HG02759 (cell line): ENCODE results near the gene MTMR12.

Experiments
- ATAC-seq: cut with Tn5 transposase; IDR thresholded peaks from one replicate; pipeline ENCODE4 v1.9.1; 2021; ENCODE audit warnings: mild to moderate bottlenecking, moderate library complexity; ENCODE audit not compliant: unreplicated experiment

The MTMR12 gene, protein sequence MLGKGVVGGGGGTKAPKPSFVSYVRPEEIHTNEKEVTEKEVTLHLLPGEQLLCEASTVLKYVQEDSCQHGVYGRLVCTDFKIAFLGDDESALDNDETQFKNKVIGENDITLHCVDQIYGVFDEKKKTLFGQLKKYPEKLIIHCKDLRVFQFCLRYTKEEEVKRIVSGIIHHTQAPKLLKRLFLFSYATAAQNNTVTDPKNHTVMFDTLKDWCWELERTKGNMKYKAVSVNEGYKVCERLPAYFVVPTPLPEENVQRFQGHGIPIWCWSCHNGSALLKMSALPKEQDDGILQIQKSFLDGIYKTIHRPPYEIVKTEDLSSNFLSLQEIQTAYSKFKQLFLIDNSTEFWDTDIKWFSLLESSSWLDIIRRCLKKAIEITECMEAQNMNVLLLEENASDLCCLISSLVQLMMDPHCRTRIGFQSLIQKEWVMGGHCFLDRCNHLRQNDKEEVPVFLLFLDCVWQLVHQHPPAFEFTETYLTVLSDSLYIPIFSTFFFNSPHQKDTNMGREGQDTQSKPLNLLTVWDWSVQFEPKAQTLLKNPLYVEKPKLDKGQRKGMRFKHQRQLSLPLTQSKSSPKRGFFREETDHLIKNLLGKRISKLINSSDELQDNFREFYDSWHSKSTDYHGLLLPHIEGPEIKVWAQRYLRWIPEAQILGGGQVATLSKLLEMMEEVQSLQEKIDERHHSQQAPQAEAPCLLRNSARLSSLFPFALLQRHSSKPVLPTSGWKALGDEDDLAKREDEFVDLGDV

DNA sequence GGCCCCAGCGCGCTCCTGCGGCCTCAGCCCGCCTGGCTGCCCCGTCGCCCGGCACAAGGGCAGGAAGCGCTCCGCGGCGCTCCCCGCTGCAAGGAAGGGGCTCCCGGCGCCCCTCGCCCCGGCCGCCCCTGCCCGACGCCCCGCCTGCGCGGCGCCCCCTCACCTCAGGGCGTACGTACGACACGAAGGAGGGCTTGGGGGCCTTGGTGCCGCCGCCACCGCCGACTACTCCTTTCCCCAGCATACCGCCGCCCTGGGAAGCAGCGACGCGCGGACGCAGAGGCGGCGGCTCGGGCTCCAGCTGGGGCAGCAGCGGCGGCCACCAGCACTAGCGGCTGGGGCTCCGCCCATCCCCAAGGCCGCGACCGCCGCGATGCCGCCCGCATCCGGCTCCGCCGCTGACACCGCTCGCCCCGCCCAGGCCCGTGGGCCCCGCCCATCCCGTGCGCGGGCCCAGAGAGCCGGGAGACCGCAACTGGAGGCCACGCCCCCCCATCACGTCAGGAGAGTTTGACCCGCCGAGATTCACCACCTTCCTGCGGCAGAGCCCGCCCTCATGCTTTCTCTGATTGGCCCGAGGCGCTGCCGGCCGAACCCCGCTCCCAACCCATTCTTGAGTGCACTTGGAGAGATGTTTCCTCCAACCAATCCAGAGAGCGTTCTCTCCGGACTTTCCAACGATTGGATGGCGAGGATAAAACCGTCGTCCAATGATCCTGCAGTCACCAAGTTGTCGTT lies at the start of gene MTMR12:
Gene MTMR12, minus strand, starts transcription at position 345 of the 738 bp plus-strand sequence. Its CDS starts 101 bp downstream, at position 244.
- ATAC-seq: peak; percentile 90

DNA sequence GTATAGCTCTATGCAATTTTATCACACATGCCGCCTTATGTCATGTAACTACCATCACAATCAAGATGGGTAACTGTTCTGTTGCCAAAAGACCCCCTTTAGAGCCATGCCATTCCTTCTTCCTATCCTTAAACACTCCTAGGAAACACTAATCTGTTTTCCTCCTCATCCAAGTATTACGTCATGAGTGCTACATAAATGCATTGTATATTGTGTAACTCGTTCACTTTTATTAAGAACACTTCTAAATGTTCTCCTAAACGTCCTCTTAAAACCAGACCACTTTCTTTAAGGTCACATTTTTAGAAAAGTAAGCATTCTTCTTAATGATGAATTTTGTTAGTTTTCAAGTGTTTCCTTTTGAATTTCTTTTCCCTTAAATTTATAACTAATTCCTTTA lies 49.8 kb upstream of the MTMR12 start:
- ATAC-seq: no peak

DNA sequence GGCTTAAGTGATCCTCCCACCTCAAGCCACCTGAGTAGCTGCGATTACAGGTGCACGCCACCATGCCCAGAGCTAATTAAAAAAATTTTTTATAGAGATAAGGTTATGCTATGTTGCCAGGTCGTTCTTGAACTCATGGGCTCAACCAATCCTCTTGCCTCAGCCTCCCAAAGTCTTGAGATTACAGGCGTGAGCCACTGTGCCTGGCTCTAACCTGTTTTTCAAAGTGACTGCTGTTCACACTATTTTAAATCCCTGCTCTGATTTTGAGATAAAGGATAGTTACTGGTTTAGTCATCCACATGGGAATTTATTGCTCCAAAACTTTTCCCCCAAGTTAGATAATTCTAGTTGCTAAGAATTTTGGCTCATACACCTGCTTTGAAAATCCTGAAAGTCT lies 48.2 kb upstream of the MTMR12 start:
- ATAC-seq: no peak

DNA sequence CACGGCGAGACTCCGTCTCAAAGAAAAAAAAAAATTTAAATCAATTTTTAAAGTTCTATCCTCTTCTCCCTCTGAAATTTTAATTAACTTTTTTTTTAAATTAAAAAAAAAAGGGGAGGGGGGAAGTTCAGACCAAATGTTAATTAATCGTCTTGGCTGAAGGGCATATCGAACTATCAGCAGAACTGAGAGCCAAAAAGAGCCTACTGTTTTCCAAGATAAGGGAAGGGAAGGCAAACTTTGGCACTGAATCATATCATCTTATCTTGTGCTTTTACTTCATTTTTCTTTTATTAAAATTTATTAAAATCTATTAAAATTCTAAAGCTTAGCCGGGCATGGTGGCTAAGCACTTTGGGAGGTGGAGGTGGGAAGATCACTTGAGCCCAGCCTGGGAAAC lies 45.9 kb upstream of the MTMR12 start:
- ATAC-seq: no peak

DNA sequence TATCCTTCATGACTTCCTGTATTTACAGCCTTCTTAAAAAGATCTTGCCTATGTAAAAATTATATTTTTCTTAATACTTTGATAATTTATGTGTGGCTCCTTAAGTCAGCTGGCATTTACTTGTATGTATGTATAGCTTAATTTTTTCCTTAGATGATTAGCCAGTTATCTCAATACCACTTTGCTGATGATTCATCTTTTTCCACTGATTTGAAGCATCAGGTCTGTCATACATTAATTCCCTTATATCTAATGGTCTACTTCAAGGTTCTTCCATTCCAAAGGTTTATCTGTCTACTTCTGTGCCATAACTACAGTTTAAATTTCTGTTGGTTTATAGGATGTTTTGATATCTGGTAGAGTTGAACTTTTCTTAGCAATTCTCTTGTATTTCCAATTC lies 44.9 kb upstream of the MTMR12 start:
- no peak for ATAC-seq

DNA sequence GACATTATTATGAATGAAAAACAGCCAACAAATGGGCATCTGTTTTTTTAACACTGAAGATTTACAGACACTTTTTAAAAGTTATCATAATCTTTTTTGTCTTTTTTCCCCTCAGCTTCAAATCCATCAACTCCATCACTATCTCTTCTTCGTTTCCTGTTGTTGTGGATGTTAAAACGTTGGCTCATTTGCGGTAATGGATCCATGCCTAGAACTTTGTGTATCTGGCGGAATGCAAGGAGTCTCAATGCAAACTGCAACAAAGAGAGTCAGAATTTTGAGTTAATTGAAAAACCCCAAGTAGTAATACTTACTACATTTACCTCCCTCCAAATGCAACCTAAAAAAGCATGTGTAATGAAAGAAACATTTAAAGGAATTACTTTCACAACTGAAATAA lies 42.9 kb upstream of the MTMR12 start:
- no peak for ATAC-seq

DNA sequence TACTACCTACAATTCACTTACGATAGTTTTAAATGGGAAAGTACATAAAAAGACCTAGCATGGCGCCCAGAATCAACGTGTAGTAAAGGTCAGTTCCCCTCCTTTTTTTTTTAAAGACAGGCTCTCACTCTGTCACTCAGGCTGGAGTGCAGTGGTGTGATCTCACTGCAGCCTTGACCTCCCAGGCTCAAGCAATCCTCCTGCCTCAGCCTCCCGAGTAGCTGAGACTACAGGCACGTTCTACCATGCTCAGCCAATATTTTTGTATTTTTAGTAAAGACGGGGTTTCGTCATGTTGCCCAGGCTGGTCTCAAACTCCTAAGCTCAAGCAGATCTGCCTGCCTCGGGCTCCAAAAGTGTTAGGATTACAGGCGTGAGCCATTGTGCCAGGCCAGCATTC lies 40.7 kb upstream of the MTMR12 start:
- no peak for ATAC-seq

DNA sequence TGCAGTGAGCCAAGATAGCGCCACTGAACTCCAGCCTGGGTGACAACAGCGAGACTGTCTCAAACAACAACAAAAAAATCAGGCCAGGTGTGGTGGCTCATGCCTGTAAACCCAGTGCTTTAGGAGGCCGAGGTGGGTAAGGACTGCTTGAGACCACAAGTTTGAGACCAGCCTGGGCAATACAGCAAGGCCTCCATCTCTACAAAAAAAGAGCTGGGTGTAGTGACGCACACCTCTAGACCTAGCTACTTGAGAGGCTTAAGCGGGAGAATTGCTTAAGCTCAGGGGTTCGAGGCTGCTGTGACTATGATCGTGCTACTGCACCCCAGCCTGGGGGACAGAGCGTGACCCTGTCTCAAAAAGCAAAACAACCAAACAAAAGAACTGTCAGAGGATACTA lies 39.9 kb upstream of the MTMR12 start:
- ATAC-seq: no peak

DNA sequence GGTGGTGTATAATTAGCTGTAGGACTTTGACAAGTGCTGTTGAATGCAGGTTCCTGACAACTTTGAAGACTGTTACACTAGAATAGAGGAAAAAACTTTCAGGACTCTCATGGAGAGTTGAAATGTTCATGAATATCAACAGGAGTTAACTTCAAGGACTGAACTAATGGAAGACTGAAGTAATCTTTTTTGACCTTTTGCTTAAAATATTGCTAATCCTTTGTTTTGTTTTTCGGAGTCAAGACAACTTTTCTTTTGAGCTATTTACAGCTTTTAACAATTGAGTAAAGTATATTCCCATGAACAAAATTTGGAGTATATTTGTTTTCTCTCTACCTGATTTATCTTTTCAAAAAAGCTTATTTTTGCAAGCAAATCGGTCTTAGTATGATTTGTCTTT lies 34.1 kb upstream of the MTMR12 start:
- ATAC-seq: no peak

DNA sequence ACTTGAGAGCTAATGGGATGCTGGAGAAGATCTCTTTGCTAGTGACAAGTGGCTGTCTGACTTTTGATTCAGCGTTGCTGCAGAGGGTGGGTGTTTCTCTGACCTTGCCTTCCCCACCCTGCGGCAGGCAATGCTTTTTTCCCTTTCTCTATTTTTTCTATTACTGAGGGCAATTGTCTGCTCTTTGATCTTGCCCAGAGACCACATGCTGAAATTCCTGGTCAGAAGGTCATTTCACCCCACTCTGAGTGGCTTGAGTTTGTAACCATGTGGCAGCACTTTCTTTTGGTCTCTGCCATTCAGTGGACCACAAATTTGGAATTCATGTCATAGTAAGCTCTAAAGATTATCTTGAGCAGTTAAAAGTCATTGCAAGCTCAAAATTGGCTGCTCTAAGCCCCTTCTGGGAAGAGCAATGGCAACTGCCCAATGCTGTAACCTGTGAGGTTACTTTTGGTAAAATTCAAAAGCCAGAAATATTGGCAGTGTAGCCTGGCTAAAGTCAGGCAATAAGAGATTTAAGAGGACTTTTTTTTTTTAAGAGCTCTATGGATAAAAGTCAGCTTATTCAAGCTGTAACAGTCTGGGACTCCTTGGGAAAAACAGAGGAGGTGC lies 30.4 kb upstream of the MTMR12 start:
- ATAC-seq: no peak

DNA sequence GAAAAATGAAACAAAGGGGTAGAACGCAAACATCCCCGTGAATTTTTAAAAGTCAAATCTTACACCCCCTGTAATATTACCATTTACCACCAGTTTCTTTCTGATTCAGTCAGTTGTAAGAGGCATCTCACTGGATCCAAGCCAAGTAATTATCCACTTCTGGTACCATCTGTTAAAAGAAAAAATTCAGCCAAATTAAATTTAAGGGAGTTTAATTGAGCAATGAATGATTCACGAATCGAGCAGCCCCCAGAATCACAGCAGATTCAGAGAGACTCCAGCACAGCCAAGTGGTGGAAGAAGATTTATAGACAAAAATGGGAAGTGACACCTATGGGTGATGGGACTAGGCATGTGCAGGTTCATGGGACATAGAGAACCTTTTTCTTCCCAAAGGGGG lies 29.9 kb upstream of the MTMR12 start:
- ATAC-seq: no peak

DNA sequence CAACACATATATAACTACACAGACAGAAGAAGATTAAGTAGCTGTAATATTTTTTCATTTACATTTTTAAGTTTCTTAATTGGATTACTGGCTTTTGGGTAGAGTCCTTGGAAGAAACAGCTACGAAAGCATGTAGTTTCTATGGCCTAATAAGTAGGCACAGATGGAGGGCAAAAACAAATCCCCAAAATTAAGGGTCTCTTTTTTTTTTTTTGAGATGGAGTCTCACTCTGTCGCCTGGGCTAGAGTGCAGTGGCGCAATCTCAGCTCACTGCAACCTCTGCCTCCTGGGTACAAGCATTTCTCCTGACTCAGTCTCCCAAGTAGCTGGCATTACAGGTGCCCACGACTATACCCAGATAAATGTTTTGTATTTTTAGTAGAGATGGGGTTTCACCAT lies 27.1 kb upstream of the MTMR12 start:
- ATAC-seq: no peak

DNA sequence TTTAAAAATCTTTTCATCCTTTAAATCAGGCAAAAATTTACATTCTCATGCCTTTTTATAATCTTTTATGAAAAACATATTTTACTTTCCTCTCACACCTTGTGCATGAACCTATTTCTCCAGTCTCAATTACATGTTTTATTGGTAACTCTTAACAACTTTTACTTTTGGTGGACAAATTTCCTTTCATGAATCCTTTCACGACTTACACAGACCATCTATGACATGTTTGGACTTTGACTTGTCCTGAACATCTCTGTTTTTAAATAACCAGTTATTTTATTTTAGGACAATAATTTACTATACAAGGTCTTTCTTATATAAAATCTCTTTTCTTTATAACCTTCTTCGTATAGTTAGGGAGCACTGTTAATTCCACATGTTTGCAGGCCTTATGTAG lies 26.5 kb upstream of the MTMR12 start:
- no peak for ATAC-seq

DNA sequence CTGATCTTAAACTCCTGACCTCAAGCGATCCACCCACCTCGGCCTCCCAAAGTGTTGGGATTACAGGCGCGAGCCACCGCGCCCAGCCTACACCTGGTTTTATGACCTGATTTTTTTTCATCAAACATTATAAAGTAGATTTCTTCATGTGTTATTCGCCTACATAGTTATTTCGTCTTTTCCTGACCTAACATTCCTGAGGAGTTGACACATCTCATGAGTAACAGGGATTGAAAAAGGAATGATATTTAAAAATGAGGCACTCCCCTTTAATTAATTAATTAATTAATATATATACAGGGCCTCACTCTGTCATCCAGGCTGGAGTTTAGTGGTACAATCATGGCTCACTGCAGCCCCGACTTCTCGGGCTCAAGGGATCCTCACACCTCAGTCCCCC lies 20.2 kb upstream of the MTMR12 start:
- ATAC-seq: no peak

DNA sequence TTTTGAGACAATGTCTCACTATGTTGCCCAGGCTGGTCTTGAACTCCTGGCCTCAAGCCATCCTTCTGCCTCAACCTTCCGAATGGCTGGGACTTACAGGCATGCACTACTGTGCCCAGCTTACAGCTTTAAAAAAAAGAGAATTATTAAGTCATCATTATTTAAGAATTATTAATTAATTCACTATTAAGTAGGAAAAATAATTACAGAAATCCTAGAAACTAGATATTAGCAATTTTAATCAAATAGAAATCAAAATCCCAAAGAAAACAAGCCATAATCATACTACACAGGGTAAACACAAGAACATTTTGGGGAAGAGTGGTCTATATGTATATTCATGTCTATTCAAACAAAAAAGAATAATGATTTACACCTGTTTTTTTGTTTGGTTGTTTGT lies 19.6 kb upstream of the MTMR12 start:
- no peak for ATAC-seq

DNA sequence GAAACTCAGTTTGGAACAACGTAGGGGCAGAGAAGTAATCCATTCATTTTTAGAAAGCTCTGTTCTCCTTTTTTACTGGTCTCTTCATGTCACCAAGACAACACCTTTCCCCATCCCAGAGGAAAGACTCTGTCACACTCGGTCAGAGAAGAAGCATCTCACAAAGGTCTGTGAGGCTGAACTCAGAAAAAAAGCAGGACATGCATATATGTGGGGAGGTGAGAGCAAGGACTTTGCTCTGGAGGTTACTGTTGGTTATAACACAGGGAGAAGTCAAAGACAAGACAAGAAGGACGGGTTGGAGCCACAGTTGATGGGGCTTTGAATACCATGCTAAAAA lies 19.2 kb upstream of the MTMR12 start:
- no peak for ATAC-seq

DNA sequence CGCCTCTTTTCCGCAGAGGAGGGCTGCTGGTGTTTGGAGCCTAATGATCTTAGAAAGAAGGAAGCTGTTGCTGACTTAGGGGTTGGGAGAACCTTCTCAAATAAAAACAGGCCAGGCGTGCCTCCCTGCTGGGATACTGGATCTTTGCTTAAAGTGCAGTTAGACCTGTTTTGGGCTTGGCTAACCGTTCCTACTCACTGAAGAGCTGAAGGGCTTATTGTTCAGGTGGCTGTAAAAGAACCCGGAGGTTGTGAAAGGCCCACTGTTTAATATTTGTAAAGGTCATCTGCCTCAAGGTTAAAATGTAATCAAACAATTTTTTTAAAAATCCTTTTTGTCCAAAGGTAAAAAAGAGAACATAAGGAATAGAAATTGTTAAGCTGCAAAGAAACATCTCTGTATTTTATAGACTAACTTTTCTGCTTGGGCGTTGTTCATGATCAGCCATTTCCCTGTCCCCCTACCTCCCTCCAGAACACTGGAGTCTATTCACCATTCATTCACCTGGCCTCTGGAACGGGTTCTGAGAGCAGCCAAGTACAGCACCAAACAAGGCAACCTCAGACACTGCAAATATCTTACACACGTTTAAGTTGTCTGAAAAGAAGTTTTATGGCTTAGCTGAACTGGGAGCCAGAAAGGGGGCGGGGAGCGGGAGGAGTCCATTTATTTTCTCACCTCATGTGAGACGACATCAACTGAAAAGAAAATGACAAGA lies 18.6 kb upstream of the MTMR12 start:
- no peak for ATAC-seq

DNA sequence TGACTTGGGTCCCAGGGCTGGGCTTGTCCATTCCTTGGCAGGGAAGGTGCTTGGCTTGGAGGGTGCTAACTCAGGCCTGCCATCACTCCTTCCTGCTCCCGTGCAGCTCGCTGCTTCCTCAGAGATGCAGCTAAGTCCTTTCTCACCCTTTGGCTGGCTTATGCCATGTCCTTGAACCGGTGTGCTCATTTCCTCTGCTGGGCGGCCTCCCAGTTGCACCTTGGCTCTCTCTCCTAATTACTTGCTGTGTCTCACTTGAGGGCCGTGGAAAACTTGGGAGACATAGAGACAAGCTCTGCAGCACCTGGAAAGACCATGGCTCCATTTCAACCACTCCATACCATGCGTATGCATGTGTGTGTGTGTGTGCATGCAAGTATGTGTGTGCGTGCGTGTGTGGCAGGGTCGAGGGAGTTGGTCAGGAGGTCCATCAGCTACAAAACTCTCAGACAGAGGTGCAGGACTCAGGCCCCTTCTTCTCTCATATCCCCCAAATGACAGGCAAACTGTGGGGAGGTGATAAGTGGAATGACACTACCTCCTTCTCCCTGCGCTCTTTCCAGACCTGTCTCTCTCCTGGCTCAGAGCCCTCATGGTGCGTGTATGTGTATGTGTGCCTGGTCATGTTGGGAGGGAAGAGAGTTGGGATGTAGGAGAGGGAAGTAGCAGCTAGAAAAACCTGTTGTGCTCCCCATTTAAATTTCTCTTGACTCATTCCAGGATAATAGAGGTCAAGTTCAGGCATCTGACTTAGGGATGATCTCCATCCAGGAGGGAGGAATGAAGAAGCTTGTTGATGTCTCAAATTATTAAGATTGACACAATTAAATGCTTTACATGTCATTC lies 17.6 kb upstream of the MTMR12 start:
- no peak for ATAC-seq

DNA sequence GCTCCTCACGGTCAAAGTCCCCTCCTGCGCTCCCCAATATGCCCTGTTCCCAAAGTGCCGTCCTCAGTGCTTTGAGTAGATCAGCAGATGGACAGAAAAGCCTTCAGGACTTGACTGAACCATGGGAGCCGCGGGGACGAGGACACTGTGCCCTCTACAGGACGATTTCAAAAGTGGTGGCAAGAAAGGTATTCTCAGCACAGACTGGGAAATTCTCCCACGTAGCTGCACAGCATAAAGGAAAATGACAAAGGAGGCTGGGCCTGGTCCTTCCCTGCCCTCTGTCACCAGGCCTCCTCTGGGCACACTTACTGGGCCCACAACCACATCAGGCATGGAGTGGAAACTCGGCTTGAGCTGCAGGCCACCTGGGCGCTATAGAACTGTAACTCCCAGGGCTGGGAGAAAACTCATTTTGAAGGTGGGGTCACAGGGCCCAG lies 16.7 kb upstream of the MTMR12 start:
- ATAC-seq: peak; percentile 87
